OCI-LY7 (cell line): ENCODE data around the gene PUM1. TPM values are rescaled to one million over a fixed set of nuclear protein-coding genes. Genes with fewer than 3 reads are reported as not detected.

Experiments used
- BruUV-seq: library from RNA; stranded (reverse); fragments of 400-500 nt; replicated peaks from 2 replicates; lab custom pipeline; 2021; lab: Mats Ljungman, UMichigan
- CTCF ChIA-PET: fragments of 300-600 bp; sonication (Branson Sonifier 250); formaldehyde crosslinking; loops from one replicate; lab custom pipeline; 2022; ENCODE audit warnings: antibody characterized with exemption; ENCODE audit not compliant: unreplicated experiment; lab: Charles Lee
- POLR2A ChIA-PET: fragments of 300-600 bp; sonication (Branson Sonifier 250); formaldehyde crosslinking; loops from one replicate; lab custom pipeline; 2022; ENCODE audit warnings: antibody characterized with exemption; lab: Charles Lee
- DNase-seq: peaks from one replicate; pipeline ENCODE4 v3.0.0-alpha.2; 2015; ENCODE audit warnings: low spot score
- H2AFZ ChIP-seq: fragments of 200-600 bp; sonication (generic), shearing (Covaris generic); 2 replicates; pipeline ENCODE4 v1.6.1; 2014; ENCODE audit warnings: mild to moderate bottlenecking, antibody characterized with exemption, low read length, moderate library complexity
- H3K27ac ChIP-seq: fragments of 200-600 bp; sonication (generic); 2 replicates; pipeline ENCODE4 v1.5.1; 2014; ENCODE audit warnings: mixed run types, low read depth, mild to moderate bottlenecking, moderate library complexity, low read length, inconsistent platforms; ENCODE audit not compliant: poor library complexity, severe bottlenecking
- H3K36me3 ChIP-seq: fragments of 200-600 bp; sonication (generic); 2 replicates; pipeline ENCODE4 v1.6.1; 2014; ENCODE audit warnings: mild to moderate bottlenecking, antibody characterized with exemption, low read length, moderate library complexity, mixed read lengths; ENCODE audit not compliant: insufficient read depth
- H3K4me1 ChIP-seq: fragments of 200-600 bp; sonication (generic); 2 replicates; pipeline ENCODE4 v1.5.1; 2014; ENCODE audit warnings: mild to moderate bottlenecking, low read length; ENCODE audit not compliant: insufficient read depth, poor library complexity, severe bottlenecking
- H3K4me2 ChIP-seq: fragments of 200-600 bp; sonication (generic); 2 replicates; pipeline ENCODE4 v1.6.1; 2014; ENCODE audit warnings: mild to moderate bottlenecking, low read length
- H3K4me3 ChIP-seq: fragments of 200-600 bp; sonication (generic); 2 replicates; pipeline ENCODE4 v1.5.1; 2014; ENCODE audit warnings: mild to moderate bottlenecking, low read depth, low read length; ENCODE audit not compliant: poor library complexity, severe bottlenecking
- H3K79me2 ChIP-seq: fragments of 200-600 bp; sonication (generic); 2 replicates; pipeline ENCODE4 v1.6.1; 2016; ENCODE audit warnings: low read depth, mild to moderate bottlenecking, low read length, moderate library complexity, mixed read lengths; ENCODE audit not compliant: insufficient read depth
- H3K9me2 ChIP-seq: fragments of 200-600 bp; sonication (generic); 2 replicates; pipeline ENCODE4 v1.6.1; 2016; ENCODE audit warnings: mild to moderate bottlenecking, low read length, mixed read lengths; ENCODE audit not compliant: insufficient read depth
- H3K9me3 ChIP-seq: fragments of 200-600 bp; sonication (generic); 2 replicates; pipeline ENCODE4 v1.6.1; 2014; ENCODE audit warnings: mild to moderate bottlenecking, mixed run types, low read length, mixed read lengths
- H4K20me1 ChIP-seq: fragments of 200-600 bp; sonication (generic); 2 replicates; pipeline ENCODE4 v1.6.1; 2014; ENCODE audit warnings: mild to moderate bottlenecking, antibody characterized with exemption, low read length, moderate library complexity, mixed read lengths; ENCODE audit not compliant: insufficient read depth
- CTCF ChIP-seq: fragments of 200-600 bp; sonication (generic); conservative IDR thresholded peaks from 2 replicates; pipeline ENCODE4 v1.5.1; 2014; ENCODE audit warnings: mild to moderate bottlenecking, antibody characterized with exemption, low read length, moderate library complexity, mixed read lengths
- EZH2phosphoT487 ChIP-seq: fragments of 200-600 bp; sonication (generic); IDR thresholded peaks from 2 replicates; pipeline ENCODE4 v1.6.1; 2018; ENCODE audit warnings: low read depth, borderline replicate concordance, mild to moderate bottlenecking, mixed run types, antibody characterized with exemption, low read length, moderate library complexity, mixed read lengths
- intact Hi-C: fragments of 100-400 bp; cut with micrococcal nuclease; formaldehyde crosslinking; loops from one replicate; pipeline ENCODE4 v1.10.0; 2022; ENCODE audit not compliant: unreplicated experiment
- total RNA-seq, 2 experiments: library from RNA; depleted of rRNA in 1 of 2; stranded (reverse); fragments of >200 nt in 1 of 2; shearing (Covaris generic) in 1 of 2; gene quantifications; 2 replicates each; pipeline ENCODE4 v1.2.3, GENCODE V29; 2014 to 2022

Gene PUM1
- total RNA-seq, 2 experiments from 2014 or later = 52.0 to 97.5 TPM

GRCh38 chr1:30928789-30929134 is 136.8 kb downstream of the PUM1 start:
- ChIA-PET POLR2A (interaction anchor here (0.6 kb wide), 1 partner anchor 179 kb away, joined by 4 read pairs; no protein-coding TSS in a partner anchor), CTCF (interaction anchor here (1.0 to 1.2 kb wide), 2 partner anchors 15 to 128 kb away, joined by 3 read pairs; no protein-coding TSS in a partner anchor)
- DNase-seq = no peak
- Histone ChIP-seq H3K9me3 (no peaks in the 10 kb centered on the region), H3K79me2 (no peaks in the 10 kb centered on the region), H3K4me2 (no peak overlapping the region), H4K20me1 (no peaks in the 10 kb centered on the region), H3K27ac (no peak overlapping the region), H2AFZ (no peak overlapping the region), H3K36me3 (peaks cover 26% of the 10 kb centered on the region; the same call in 1 of the 2 replicates), H3K9me2 (no peaks in the 10 kb centered on the region), H3K4me3 (no peak overlapping the region), H3K4me1 (no peaks in the 10 kb centered on the region)
- no TSS peak for BruUV-seq
- intact Hi-C loops = loop anchor here (1.0 to 5.0 kb wide), 3 partner anchors 126 to 209 kb away; no protein-coding TSS in a partner anchor
- TF ChIP-seq EZH2phosphoT487 = no peak
- TF ChIP-seq CTCF = no peak

DNA sequence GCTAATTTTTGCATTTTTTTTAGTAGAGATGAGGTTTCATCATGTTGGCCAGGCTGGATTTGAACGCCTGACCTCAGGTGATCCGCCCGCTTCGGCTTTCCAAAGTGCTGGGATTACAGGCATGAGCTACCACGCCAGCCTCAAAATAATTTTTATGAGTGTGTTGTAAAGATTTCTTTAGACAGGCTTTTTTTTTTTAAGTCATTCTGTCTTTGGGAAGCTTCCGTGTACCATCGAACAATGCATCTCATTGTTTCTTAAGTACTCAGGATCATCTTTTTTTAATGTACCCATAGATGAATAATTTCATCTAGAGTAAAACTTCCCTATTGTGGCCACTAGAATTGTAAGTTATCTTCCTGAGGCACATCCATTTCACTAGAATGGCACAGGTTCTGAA is 137.3 kb downstream of the PUM1 start:
- no peaks in the 10 kb centered on the region for H3K9me2 ChIP-seq
- H3K4me2 ChIP-seq = no peak overlapping the region
- BruUV-seq = no TSS peak
- H2AFZ ChIP-seq = no peak overlapping the region
- TF ChIP-seq CTCF (no peak), EZH2phosphoT487 (no peak)
- H3K9me3 ChIP-seq = no peaks in the 10 kb centered on the region
- no peak overlapping the region for H3K27ac ChIP-seq
- ChIA-PET POLR2A (interaction anchor here (0.6 kb wide), 1 partner anchor 141 kb away, joined by 3 read pairs; no protein-coding TSS in a partner anchor), CTCF (interaction anchor here (1.0 to 1.2 kb wide), 2 partner anchors 15 to 127 kb away, joined by 3 read pairs; no protein-coding TSS in a partner anchor)
- H3K79me2 ChIP-seq = no peaks in the 10 kb centered on the region
- H3K4me1 ChIP-seq = no peaks in the 10 kb centered on the region
- DNase-seq = no peak
- no peaks in the 10 kb centered on the region for H4K20me1 ChIP-seq
- H3K36me3 ChIP-seq = peaks cover 21% of the 10 kb centered on the region; the same call in 1 of the 2 replicates
- no peak overlapping the region for H3K4me3 ChIP-seq
- intact Hi-C loops = loop anchor here (5.0 kb wide), 2 partner anchors 126 to 146 kb away; no protein-coding TSS in a partner anchor

DNA sequence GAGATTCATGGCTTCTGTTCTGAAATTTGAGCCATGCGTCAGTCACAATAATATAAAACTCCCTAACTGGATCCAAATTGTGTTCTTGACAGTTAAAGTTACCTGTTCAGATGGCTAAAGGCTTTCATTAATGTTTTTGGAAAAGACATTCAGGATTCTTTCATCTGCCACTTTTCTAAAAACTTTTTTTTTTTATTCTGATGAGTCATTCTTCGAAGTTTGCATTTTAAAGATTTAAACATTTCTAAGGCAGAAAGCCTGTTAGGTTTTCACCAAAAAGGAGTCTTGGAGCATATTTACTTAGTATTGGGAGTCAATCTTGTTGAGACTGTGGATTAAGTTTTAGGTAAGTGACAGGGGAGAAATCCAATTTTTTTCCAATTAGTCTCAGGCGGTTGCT is 138.1 kb downstream of the PUM1 start:
- DNase-seq = no peak
- H3K4me2 ChIP-seq = no peak overlapping the region
- intact Hi-C loops = loop anchor here (5.0 kb wide), 2 partner anchors 125 to 145 kb away; no protein-coding TSS in a partner anchor
- peaks cover 15% of the 10 kb centered on the region; the same call in 1 of the 2 replicates for H3K36me3 ChIP-seq
- CTCF ChIA-PET = no interaction called here
- no peaks in the 10 kb centered on the region for H4K20me1 ChIP-seq
- TF ChIP-seq CTCF = no peak
- no peak for TF ChIP-seq EZH2phosphoT487
- no peak overlapping the region for H3K27ac ChIP-seq
- no peak overlapping the region for H3K4me3 ChIP-seq
- no peaks in the 10 kb centered on the region for H3K79me2 ChIP-seq
- no TSS peak for BruUV-seq
- H3K9me2 ChIP-seq = no peaks in the 10 kb centered on the region
- no peak overlapping the region for H2AFZ ChIP-seq
- POLR2A ChIA-PET = interaction anchor here (0.6 kb wide), 1 partner anchor 140 kb away, joined by 3 read pairs; no protein-coding TSS in a partner anchor
- H3K9me3 ChIP-seq = no peaks in the 10 kb centered on the region
- no peaks in the 10 kb centered on the region for H3K4me1 ChIP-seq
